ENCODE measurements around the gene HIBADH. TPM values are rescaled to one million over a fixed set of nuclear protein-coding genes. Genes with fewer than 3 reads are reported as not detected.

HIBADH gene
- total and polyA plus RNA-seq, 10 of the 15 experiments (the other 5 are each of a cell fraction or from before 2014, with no cell fraction given) = 8.7 to 36.1 (median 18.6) TPM

DNA sequence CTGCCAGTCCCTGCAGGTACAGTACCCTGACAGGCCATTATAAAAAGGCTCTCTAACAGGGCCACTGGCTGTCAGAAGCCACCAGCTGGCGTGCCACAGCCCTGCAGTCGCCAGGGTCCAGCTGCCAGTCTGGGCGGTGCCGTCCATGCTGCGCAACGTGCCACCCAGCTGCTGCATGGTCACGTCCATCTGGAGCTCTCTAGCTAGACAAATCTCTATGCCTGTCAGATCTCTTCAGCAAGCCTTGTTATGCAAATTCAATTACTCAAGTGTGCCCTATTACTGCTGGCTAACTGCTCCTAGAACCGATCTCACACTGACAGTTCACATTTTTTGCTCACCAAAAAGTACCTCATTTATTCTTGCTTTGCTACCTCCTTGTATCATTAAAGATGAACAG lies 75.9 kb downstream of the HIBADH start (continued):
- no peak for TF ChIP-seq STAT3 (IDR thresholded peaks at IDR 0.05; ENCODE audit: low read depth, low read length)
- no peak for TF ChIP-seq RB1 (IDR thresholded peaks at IDR 0.05; ENCODE audit: borderline replicate concordance)
- no peak for TF ChIP-seq ZZZ3 (IDR thresholded peaks at IDR 0.05; ENCODE audit: control insufficient read depth, insufficient read length, low read depth)
- peak; percentile 44; the same call in 1 of the 2 replicates for TF ChIP-seq BACH1 (IDR thresholded peaks at IDR 0.05; ENCODE audit: borderline replicate concordance)
- TF ChIP-seq MXI1 (IDR thresholded peaks at IDR 0.05; ENCODE audit: low read depth, low read length) = peak; percentile 29; the same call in 1 of the 2 replicates
- no peak for TF ChIP-seq PAX8 (IDR thresholded peaks at IDR 0.05)
- no peak for TF ChIP-seq BCL11A (IDR thresholded peaks at IDR 0.05; ENCODE audit: low read depth, low read length)
- TF ChIP-seq, protein P1, sequence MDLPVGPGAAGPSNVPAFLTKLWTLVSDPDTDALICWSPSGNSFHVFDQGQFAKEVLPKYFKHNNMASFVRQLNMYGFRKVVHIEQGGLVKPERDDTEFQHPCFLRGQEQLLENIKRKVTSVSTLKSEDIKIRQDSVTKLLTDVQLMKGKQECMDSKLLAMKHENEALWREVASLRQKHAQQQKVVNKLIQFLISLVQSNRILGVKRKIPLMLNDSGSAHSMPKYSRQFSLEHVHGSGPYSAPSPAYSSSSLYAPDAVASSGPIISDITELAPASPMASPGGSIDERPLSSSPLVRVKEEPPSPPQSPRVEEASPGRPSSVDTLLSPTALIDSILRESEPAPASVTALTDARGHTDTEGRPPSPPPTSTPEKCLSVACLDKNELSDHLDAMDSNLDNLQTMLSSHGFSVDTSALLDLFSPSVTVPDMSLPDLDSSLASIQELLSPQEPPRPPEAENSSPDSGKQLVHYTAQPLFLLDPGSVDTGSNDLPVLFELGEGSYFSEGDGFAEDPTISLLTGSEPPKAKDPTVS (IDR thresholded peaks at IDR 0.05; ENCODE audit: low read depth, low read length) = no peak
- TF ChIP-seq IKZF1 (conservative IDR thresholded peaks at IDR 0.05) = no peak
- peak; percentile 70 for TF ChIP-seq ZNF24 (IDR thresholded peaks at IDR 0.05)
- TF ChIP-seq POLR2AphosphoS2 (IDR thresholded peaks at IDR 0.05; ENCODE audit: low read depth, low read length) = no peak
- TF ChIP-seq ZNF592 (IDR thresholded peaks at IDR 0.05) = no peak
- TF ChIP-seq PKNOX1 (IDR thresholded peaks at IDR 0.05) = peak; percentile 85
- TF ChIP-seq MTA2 (IDR thresholded peaks at IDR 0.05; ENCODE audit: low read depth) = peak; percentile 76
- no peak for TF ChIP-seq CTCF (IDR thresholded peaks at IDR 0.05 in 2 of 3, conservative IDR thresholded peaks at IDR 0.05 in 1 of 3; ENCODE audit: control insufficient read depth in 2 of 3, extremely low read depth in 1 of 3, insufficient read depth in 1 of 3, low read depth in 3 of 3, low read length in 3 of 3)
- TF ChIP-seq MYB (IDR thresholded peaks at IDR 0.05; ENCODE audit: borderline replicate concordance, low read depth, low read length) = no peak
- TF ChIP-seq E2F4 (IDR thresholded peaks at IDR 0.05; ENCODE audit: low read depth, low read length) = no peak
- TF ChIP-seq, protein P2, sequence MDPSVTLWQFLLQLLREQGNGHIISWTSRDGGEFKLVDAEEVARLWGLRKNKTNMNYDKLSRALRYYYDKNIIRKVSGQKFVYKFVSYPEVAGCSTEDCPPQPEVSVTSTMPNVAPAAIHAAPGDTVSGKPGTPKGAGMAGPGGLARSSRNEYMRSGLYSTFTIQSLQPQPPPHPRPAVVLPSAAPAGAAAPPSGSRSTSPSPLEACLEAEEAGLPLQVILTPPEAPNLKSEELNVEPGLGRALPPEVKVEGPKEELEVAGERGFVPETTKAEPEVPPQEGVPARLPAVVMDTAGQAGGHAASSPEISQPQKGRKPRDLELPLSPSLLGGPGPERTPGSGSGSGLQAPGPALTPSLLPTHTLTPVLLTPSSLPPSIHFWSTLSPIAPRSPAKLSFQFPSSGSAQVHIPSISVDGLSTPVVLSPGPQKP (IDR thresholded peaks at IDR 0.05; ENCODE audit: low read depth, low read length) = no peak
- peak; percentile 78; the same call in 1 of the 2 replicates for TF ChIP-seq TCF3 (IDR thresholded peaks at IDR 0.05; ENCODE audit: borderline replicate concordance, insufficient read depth, low read depth, low read length)
- TF ChIP-seq YY1 (IDR thresholded peaks at IDR 0.05; ENCODE audit: low read depth, low read length) = no peak
